ENCODE data around the gene ACE.
A peak's percentile ranks its signal among the peaks of the same experiment; 100 is the strongest.
"Not testable (repeated sequence)": the region's sequence is repeated elsewhere in the genome, so short reads cannot be mapped to it uniquely, and the experiment has no call there.

ACE gene

GRCh38 chr17:63444457-63444856 is 32.4 kb upstream of the ACE start:
- no peak for DNase-seq (ENCODE audit: low read depth in 2 of 2)

GRCh38 chr17:63445065-63445464 is 31.8 kb upstream of the ACE start:
- DNase-seq (ENCODE audit: low read depth in 2 of 2) = no peak

- DNase-seq (ENCODE audit: low read depth in 2 of 2) = peak; percentile 36 to 40
Observed at GRCh38 chr17:63445571-63445953, 31.3 kb upstream of the ACE start.

GRCh38 chr17:63445954-63446752 is 30.7 kb upstream of the ACE start, which contains the start of gene CYB561:
CYB561 (minus strand) TSS chr17:63446306; CDS start chr17:63437547, 8,759 bp downstream.
- peak; percentile 50 to 55 for DNase-seq (ENCODE audit: low read depth in 2 of 2)

- DNase-seq (ENCODE audit: low read depth in 2 of 2) = peak; percentile 19 to 39
Observed at GRCh38 chr17:63446753-63447470, 29.9 kb upstream of the ACE start.

- no peak for DNase-seq (ENCODE audit: low read depth in 2 of 2)
Observed at GRCh38 chr17:63447471-63448009, 29.3 kb upstream of the ACE start.

GRCh38 chr17:63448655-63449054 is 28.2 kb upstream of the ACE start:
- no peak for DNase-seq (ENCODE audit: low read depth in 2 of 2)

- DNase-seq (ENCODE audit: low read depth in 2 of 2) = no peak
Observed at GRCh38 chr17:63450551-63450950, 26.3 kb upstream of the ACE start.

- no peak for DNase-seq (ENCODE audit: low read depth in 2 of 2)
Observed at GRCh38 chr17:63451150-63451549, 25.7 kb upstream of the ACE start.

GRCh38 chr17:63452046-63452961 is 24.6 kb upstream of the ACE start:
- no peak for DNase-seq (ENCODE audit: low read depth in 2 of 2)

- no peak for DNase-seq (ENCODE audit: low read depth in 2 of 2)
Observed at GRCh38 chr17:63452962-63453551, 23.8 kb upstream of the ACE start.

- DNase-seq (ENCODE audit: low read depth in 2 of 2) = not testable (repeated sequence)
Observed at GRCh38 chr17:63454357-63454756, 22.5 kb upstream of the ACE start.

GRCh38 chr17:63454915-63455314 is 21.9 kb upstream of the ACE start:
- no peak for DNase-seq (ENCODE audit: low read depth in 2 of 2)

GRCh38 chr17:63455417-63455816 is 21.4 kb upstream of the ACE start:
- no peak for DNase-seq (ENCODE audit: low read depth in 2 of 2)

GRCh38 chr17:63458478-63458877 is 18.4 kb upstream of the ACE start:
- DNase-seq (ENCODE audit: low read depth in 2 of 2) = no peak

- DNase-seq (ENCODE audit: low read depth in 2 of 2) = no peak
Observed at GRCh38 chr17:63460018-63460417, 16.8 kb upstream of the ACE start.

- DNase-seq (ENCODE audit: low read depth in 2 of 2) = no peak
Observed at GRCh38 chr17:63463771-63464170, 13.1 kb upstream of the ACE start.

- DNase-seq (ENCODE audit: low read depth in 2 of 2) = no peak
Observed at GRCh38 chr17:63464691-63465236, 12.1 kb upstream of the ACE start.

- DNase-seq (ENCODE audit: low read depth in 2 of 2) = not testable (repeated sequence)
Observed at GRCh38 chr17:63468099-63468498, 8.8 kb upstream of the ACE start.

GRCh38 chr17:63474174-63474573 is 2.7 kb upstream of the ACE start:
- no peak for DNase-seq (ENCODE audit: low read depth in 2 of 2)
